ENCODE data around the gene MYH3. TPM values are rescaled to one million over a fixed set of nuclear protein-coding genes. Genes with fewer than 3 reads are reported as not detected.

Gene MYH3
- total and polyA plus RNA-seq, 2 experiments from 2014 or later = 0.93 to 3.5 TPM

GRCh38 chr17:10673312-10673711 lies 16.2 kb upstream of the MYH3 start:
- TF ChIP-seq EZH2phosphoT487 (IDR thresholded peaks at IDR 0.05; ENCODE audit: low read depth, severe bottlenecking, unreplicated experiment) (no peak), CTCF (IDR thresholded peaks at IDR 0.05; ENCODE audit: poor library complexity) (no peak), EZH2 (IDR thresholded peaks at IDR 0.05; ENCODE audit: borderline replicate concordance) (no peak)

DNA sequence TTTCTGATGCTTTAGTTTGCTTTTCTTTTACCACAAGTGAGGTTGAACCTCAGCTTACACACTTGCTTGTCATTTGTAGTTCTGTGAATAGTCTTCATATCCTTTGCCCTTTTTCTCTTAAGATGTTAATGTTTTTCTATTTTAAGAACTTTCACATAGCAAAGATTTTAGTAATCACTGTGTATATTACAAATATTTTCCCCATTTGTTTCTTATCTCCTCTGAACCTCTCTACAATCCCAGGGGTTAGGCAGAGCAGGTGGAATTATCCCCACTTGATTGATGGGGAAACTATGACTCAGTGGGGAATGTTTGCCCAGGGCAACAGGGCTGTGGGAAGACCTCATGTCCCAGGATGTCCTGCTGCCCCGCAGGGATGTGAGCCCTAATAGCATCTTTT lies 11.7 kb upstream of the MYH3 start:
- DNase-seq (ENCODE audit: low spot score) = peak; percentile 32
- TF ChIP-seq EZH2phosphoT487 (IDR thresholded peaks at IDR 0.05; ENCODE audit: low read depth, severe bottlenecking, unreplicated experiment) = no peak
- TF ChIP-seq CTCF (IDR thresholded peaks at IDR 0.05; ENCODE audit: poor library complexity) = no peak
- TF ChIP-seq EZH2 (IDR thresholded peaks at IDR 0.05; ENCODE audit: borderline replicate concordance) = no peak
- no peaks in the 10 kb centered on the region for H3K9me3 ChIP-seq (ENCODE audit: low read depth)
- H3K27me3 ChIP-seq = no peaks in the 10 kb centered on the region
- H3K36me3 ChIP-seq (replicated peaks; ENCODE audit: insufficient read depth, low read depth) = no peaks in the 10 kb centered on the region
- H3K27ac ChIP-seq = peak overlapping the region; percentile 21
- whole genome bisulfite sequencing (ENCODE audit: low lambda C conversion rate, missing lambda C conversion rate) = 84% methylated on average over 1 of the region's 1 CpG
- no peak overlapping the region for H3K4me2 ChIP-seq
- H4K20me1 ChIP-seq (ENCODE audit: insufficient read depth, poor library complexity, severe bottlenecking) = no peaks in the 10 kb centered on the region
- H2AFZ ChIP-seq = no peak overlapping the region
- H3K9me2 ChIP-seq (replicated peaks; ENCODE audit: insufficient read depth) = no peaks in the 10 kb centered on the region
- H3K4me1 ChIP-seq (ENCODE audit: insufficient read depth) = no peaks in the 10 kb centered on the region
- H3K4me3 ChIP-seq = no peak overlapping the region
- H3K79me2 ChIP-seq = no peaks in the 10 kb centered on the region

More at GRCh38 chr17:10673312-10673711, 16.2 kb upstream of the MYH3 start:
- peak overlapping the region; percentile 56 for H3K27ac ChIP-seq
- WGBS (ENCODE audit: low lambda C conversion rate, missing lambda C conversion rate) = 86% methylated on average over 12 of the region's 12 CpGs
- H3K79me2 ChIP-seq = no peaks in the 10 kb centered on the region
- peak; percentile 45 for DNase-seq (ENCODE audit: low spot score)
- no peaks in the 10 kb centered on the region for H3K9me3 ChIP-seq (ENCODE audit: low read depth)
- H3K9me2 ChIP-seq (replicated peaks; ENCODE audit: insufficient read depth) = no peaks in the 10 kb centered on the region
- no peaks in the 10 kb centered on the region for H3K36me3 ChIP-seq (replicated peaks; ENCODE audit: insufficient read depth, low read depth)
- H3K4me1 ChIP-seq (ENCODE audit: insufficient read depth) = no peaks in the 10 kb centered on the region
- no peaks in the 10 kb centered on the region for H4K20me1 ChIP-seq (ENCODE audit: insufficient read depth, poor library complexity, severe bottlenecking)
- no peak overlapping the region for H2AFZ ChIP-seq
- H3K27me3 ChIP-seq = no peaks in the 10 kb centered on the region
- H3K4me2 ChIP-seq = no peak overlapping the region
- no peak overlapping the region for H3K4me3 ChIP-seq

DNA sequence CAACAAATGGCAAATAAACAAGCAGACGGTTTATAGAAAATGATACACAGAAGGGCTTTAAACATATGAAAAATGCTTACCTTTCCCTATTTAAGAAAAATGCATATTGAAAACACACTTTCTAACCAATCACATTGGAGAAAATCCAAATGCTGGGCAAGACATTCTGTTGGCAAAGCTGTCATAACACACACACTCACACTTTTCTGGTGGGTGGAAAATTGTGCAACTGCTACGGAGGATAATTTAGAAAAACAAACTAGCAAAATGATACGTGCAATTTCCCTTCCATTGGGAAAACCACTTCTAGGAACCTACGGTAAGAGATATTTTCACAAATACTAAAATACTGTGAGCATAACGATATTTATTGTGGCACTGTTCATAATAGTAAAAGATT lies 9.8 kb upstream of the MYH3 start:
- 89% methylated on average over 5 of the region's 5 CpGs for WGBS (ENCODE audit: low lambda C conversion rate, missing lambda C conversion rate)
- no peaks in the 10 kb centered on the region for H3K4me1 ChIP-seq (ENCODE audit: insufficient read depth)
- no peak overlapping the region for H3K27ac ChIP-seq
- H2AFZ ChIP-seq = no peak overlapping the region
- H3K27me3 ChIP-seq = no peaks in the 10 kb centered on the region
- H3K36me3 ChIP-seq (replicated peaks; ENCODE audit: insufficient read depth, low read depth) = no peaks in the 10 kb centered on the region
- H3K4me2 ChIP-seq = no peak overlapping the region
- DNase-seq (ENCODE audit: low spot score) = no peak
- H3K4me3 ChIP-seq = no peak overlapping the region
- H3K9me2 ChIP-seq (replicated peaks; ENCODE audit: insufficient read depth) = no peaks in the 10 kb centered on the region
- H3K9me3 ChIP-seq (ENCODE audit: low read depth) = no peaks in the 10 kb centered on the region
- no peaks in the 10 kb centered on the region for H3K79me2 ChIP-seq
- H4K20me1 ChIP-seq (ENCODE audit: insufficient read depth, poor library complexity, severe bottlenecking) = no peaks in the 10 kb centered on the region
- no peak for TF ChIP-seq CTCF (IDR thresholded peaks at IDR 0.05; ENCODE audit: poor library complexity)
- TF ChIP-seq EZH2 (IDR thresholded peaks at IDR 0.05; ENCODE audit: borderline replicate concordance) = no peak
- no peak for TF ChIP-seq EZH2phosphoT487 (IDR thresholded peaks at IDR 0.05; ENCODE audit: low read depth, severe bottlenecking, unreplicated experiment)

DNA sequence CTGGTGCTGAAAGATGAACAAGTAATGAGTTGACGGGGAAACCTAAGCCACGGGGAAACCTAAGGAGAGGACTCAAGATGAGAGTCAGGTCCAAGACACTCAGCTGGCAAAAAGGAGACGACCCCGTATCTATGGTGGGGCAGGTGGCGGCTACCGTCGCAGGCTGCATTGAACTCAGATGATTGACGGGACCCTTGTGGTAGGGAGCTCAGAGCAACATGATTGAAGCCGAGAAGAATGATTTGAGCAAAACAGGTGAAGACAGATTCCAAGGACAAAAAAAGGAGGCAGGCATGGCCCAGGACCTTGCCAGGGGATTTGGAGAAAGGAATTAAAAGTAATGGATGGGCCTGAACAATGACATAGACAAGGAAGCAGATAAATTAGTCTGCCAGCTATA lies 7.5 kb upstream of the MYH3 start:
- no peak overlapping the region for H3K4me2 ChIP-seq
- no peak for DNase-seq (ENCODE audit: low spot score)
- no peaks in the 10 kb centered on the region for H3K9me3 ChIP-seq (ENCODE audit: low read depth)
- no peaks in the 10 kb centered on the region for H3K36me3 ChIP-seq (replicated peaks; ENCODE audit: insufficient read depth, low read depth)
- H3K27ac ChIP-seq = no peak overlapping the region
- H3K79me2 ChIP-seq = no peaks in the 10 kb centered on the region
- TF ChIP-seq EZH2 (IDR thresholded peaks at IDR 0.05; ENCODE audit: borderline replicate concordance) = no peak
- TF ChIP-seq CTCF (IDR thresholded peaks at IDR 0.05; ENCODE audit: poor library complexity) = no peak
- no peak for TF ChIP-seq EZH2phosphoT487 (IDR thresholded peaks at IDR 0.05; ENCODE audit: low read depth, severe bottlenecking, unreplicated experiment)
- no peak overlapping the region for H2AFZ ChIP-seq
- 96% methylated on average over 9 of the region's 9 CpGs for WGBS (ENCODE audit: low lambda C conversion rate, missing lambda C conversion rate)
- no peaks in the 10 kb centered on the region for H3K9me2 ChIP-seq (replicated peaks; ENCODE audit: insufficient read depth)
- no peak overlapping the region for H3K4me3 ChIP-seq
- H3K27me3 ChIP-seq = no peaks in the 10 kb centered on the region
- H4K20me1 ChIP-seq (ENCODE audit: insufficient read depth, poor library complexity, severe bottlenecking) = no peaks in the 10 kb centered on the region
- H3K4me1 ChIP-seq (ENCODE audit: insufficient read depth) = no peaks in the 10 kb centered on the region

Measured in hepatocyte (in vitro differentiated cells).